CD4-positive, alpha-beta T cell (primary cell): ENCODE data around the gene THTPA. TPM values are rescaled to one million over a fixed set of nuclear protein-coding genes. Genes with fewer than 3 reads are reported as not detected.

Experiments used
- ATAC-seq: fragments of 200-7000 bp; cut with Tn5 transposase; one replicate; pipeline ENCODE4 v1.10.0; 2022; ENCODE audit warnings: mild to moderate bottlenecking; ENCODE audit not compliant: poor library complexity
- CTCF ChIA-PET: fragments of 350-600 bp; sonication (Branson Sonifier 250); formaldehyde crosslinking; loops from one replicate; lab custom pipeline; 2021; ENCODE audit warnings: antibody characterized with exemption, inconsistent platforms; lab: Charles Lee
- POLR2A ChIA-PET: fragments of 350-600 bp; sonication (Branson Sonifier 250); formaldehyde crosslinking; loops from one replicate; lab custom pipeline; 2021; ENCODE audit warnings: antibody characterized with exemption, inconsistent platforms; lab: Charles Lee
- DNase-seq, 14 experiments: peaks; one replicate each; pipeline ENCODE4 v3.0.0-alpha.2; 2013 to 2020; ENCODE audit warnings: mixed read lengths in 2 of 14
- H3K27ac ChIP-seq, 2 donors: one replicate each; pipeline versions ENCODE4 v1.5.1 to v1.7.0; 2013; ENCODE audit warnings: low read length in 2 of 2, low read depth in 1 of 2, mild to moderate bottlenecking in 1 of 2
- H3K27me3 ChIP-seq, 2 experiments: 1 replicate in 1 of 2; 2 replicates in 1 of 2; pipeline versions ENCODE4 v1.6.1 to v1.7.0; 2013; ENCODE audit warnings: low read length in 2 of 2, control low read depth in 1 of 2, mild to moderate bottlenecking in 1 of 2, moderate library complexity in 1 of 2; ENCODE audit not compliant: insufficient read depth in 2 of 2, control insufficient read depth in 1 of 2
- H3K36me3 ChIP-seq: one replicate; pipeline ENCODE4 v1.6.1; 2013; ENCODE audit warnings: low read length, control low read depth; ENCODE audit not compliant: insufficient read depth
- H3K4me1 ChIP-seq: one replicate; pipeline ENCODE4 v1.6.1; 2013; ENCODE audit warnings: low read length, control low read depth; ENCODE audit not compliant: insufficient read depth
- H3K4me3 ChIP-seq: one replicate; pipeline ENCODE4 v1.5.1; 2013; ENCODE audit warnings: mild to moderate bottlenecking, low read length, moderate library complexity
- H3K9me3 ChIP-seq, 2 experiments: 1 replicate in 1 of 2; 2 replicates in 1 of 2; pipeline versions ENCODE4 v1.6.1 to v1.7.0; 2013; ENCODE audit warnings: low read length in 2 of 2, mild to moderate bottlenecking in 2 of 2, control low read depth in 1 of 2, moderate library complexity in 1 of 2; ENCODE audit not compliant: control insufficient read depth in 1 of 2, insufficient read depth in 1 of 2
- H3K27ac Mint-ChIP-seq: one replicate; pipeline ENCODE4 v1.8.0; 2020; ENCODE audit warnings: mixed read lengths
- H3K27me3 Mint-ChIP-seq: one replicate; pipeline ENCODE4 v1.8.0; 2021; ENCODE audit warnings: mixed read lengths
- H3K36me3 Mint-ChIP-seq: one replicate; pipeline ENCODE4 v1.8.0; 2021; ENCODE audit warnings: low read depth, mixed read lengths
- H3K4me1 Mint-ChIP-seq: one replicate; pipeline ENCODE4 v1.8.0; 2021; ENCODE audit warnings: low read depth, mixed read lengths
- H3K4me3 Mint-ChIP-seq: one replicate; pipeline ENCODE4 v1.8.0; 2020; ENCODE audit warnings: mild to moderate bottlenecking, mixed read lengths
- H3K9me3 Mint-ChIP-seq: one replicate; pipeline ENCODE4 v1.8.0; 2020; ENCODE audit warnings: mixed read lengths
- intact Hi-C, 2 experiments: fragments of 100-400 bp; cut with DNase I in 1 of 2; cut with micrococcal nuclease in 1 of 2; formaldehyde crosslinking; loops; one replicate each; pipeline versions ENCODE4 v1.15.1 to v1.9.0; 2023 to 2025; cut with DNase I, micrococcal nuclease
- total RNA-seq, 174 experiments: library from RNA in 2 of 174; stranded (reverse) in 2 of 174; gene quantifications; one replicate each; pipeline ENCODE4 v1.2.3 and lab custom pipeline; 2021 to 2026
- TF ChIP-seq, protein P1 (sequence below): fragments of 200-600 bp; IDR thresholded peaks from one replicate; pipeline ENCODE4 v1.8.0; 2022; ENCODE audit warnings: antibody characterized with exemption, mild to moderate bottlenecking

Gene THTPA
- total RNA-seq, 2 experiments from 2014 or later = 13.0 to 13.4 TPM

DNA sequence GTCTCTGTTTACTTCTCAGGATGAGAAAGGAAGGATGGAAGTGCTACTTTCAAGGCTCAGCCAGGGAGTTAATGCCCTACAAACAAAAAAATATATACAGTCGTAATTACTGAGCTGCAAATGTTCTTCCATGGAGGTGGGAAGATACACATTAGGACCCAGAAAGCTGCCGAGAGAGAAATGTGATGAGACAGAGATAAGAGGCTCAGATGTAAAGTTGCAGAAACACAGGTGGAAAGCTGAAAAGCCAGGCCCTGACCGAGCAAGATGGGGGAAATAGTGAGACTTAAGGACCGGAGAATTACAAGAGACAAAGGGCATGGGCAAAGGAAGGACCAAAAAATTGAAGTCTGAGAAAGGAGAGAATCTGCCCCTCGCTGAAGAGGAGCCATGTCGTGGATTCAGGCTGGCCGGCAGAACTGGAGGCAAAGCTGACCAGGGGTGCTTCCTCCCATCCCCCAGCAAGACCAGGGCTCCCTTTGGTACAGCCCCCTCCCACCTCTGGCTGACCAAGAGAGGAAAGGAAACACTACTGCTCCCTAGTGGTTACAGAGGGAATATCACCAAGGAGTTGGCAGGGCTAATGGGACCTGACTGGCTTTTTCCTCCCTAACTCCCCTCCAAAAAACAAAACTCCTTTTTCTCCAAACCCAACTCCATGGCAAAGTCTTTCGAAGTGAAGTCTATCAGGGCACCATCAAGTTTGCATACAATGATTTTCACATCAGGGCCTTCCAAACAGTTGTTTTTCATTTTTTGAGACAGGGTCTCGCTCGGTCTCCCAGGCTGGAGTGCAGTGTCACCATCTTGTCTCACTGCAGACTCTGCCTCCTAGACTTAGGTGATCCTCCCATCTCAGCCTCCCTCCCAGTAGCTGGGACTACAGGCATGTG, 16.6 kb upstream of the THTPA start:
- Mint-ChIP-seq H3K36me3 (no peaks in the 10 kb centered on the region), H3K27ac (no peak overlapping the region), H3K27me3 (peaks cover 5% of the 10 kb centered on the region), H3K4me1 (no peaks in the 10 kb centered on the region), H3K9me3 (no peaks in the 10 kb centered on the region), H3K4me3 (no peak overlapping the region)
- DNase-seq (peak in 5 of 14 experiments; percentile 10 to 69 (median 55)), ATAC-seq (peak; percentile 78)
- TF ChIP-seq, protein P1, sequence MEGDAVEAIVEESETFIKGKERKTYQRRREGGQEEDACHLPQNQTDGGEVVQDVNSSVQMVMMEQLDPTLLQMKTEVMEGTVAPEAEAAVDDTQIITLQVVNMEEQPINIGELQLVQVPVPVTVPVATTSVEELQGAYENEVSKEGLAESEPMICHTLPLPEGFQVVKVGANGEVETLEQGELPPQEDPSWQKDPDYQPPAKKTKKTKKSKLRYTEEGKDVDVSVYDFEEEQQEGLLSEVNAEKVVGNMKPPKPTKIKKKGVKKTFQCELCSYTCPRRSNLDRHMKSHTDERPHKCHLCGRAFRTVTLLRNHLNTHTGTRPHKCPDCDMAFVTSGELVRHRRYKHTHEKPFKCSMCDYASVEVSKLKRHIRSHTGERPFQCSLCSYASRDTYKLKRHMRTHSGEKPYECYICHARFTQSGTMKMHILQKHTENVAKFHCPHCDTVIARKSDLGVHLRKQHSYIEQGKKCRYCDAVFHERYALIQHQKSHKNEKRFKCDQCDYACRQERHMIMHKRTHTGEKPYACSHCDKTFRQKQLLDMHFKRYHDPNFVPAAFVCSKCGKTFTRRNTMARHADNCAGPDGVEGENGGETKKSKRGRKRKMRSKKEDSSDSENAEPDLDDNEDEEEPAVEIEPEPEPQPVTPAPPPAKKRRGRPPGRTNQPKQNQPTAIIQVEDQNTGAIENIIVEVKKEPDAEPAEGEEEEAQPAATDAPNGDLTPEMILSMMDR = peak; percentile 78
- H3K27ac ChIP-seq = no peak overlapping the region
- intact Hi-C loops = loop anchor here (1.0 to 5.0 kb wide), 3 partner anchors 19 to 212 kb away; no protein-coding TSS in a partner anchor
- CTCF ChIA-PET = interaction anchor here (1.7 kb wide), 1 partner anchor 10 kb away, joined by 4 read pairs; no protein-coding TSS in a partner anchor
- H3K27me3 ChIP-seq = no peaks in the 10 kb centered on the region
- POLR2A ChIA-PET = no interaction called here
- peaks cover 4% of the 10 kb centered on the region for H3K4me1 ChIP-seq
- H3K9me3 ChIP-seq = no peaks in the 10 kb centered on the region
- no peak overlapping the region for H3K4me3 ChIP-seq
- H3K36me3 ChIP-seq = no peaks in the 10 kb centered on the region

DNA sequence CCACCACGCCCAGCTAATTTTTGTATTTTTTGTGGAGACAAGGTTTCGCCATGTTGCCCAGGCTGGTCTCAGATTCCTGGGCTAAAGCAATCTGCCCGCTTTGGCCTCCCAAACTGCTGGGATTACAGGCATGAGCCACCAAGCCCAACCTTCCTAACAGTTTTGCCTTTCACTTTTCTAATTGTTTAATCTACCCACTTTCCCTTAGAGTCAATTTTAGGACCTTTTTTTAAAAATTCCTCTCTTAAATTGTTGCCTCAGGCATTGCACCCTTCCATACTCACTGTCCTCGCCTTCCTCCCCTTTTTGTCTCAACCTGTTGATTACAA, 16.0 kb upstream of the THTPA start:
- H3K4me3 Mint-ChIP-seq = no peak overlapping the region
- H3K4me1 Mint-ChIP-seq = no peaks in the 10 kb centered on the region
- ChIA-PET CTCF (interaction anchor here (1.7 kb wide), 1 partner anchor 9 kb away, joined by 4 read pairs; no protein-coding TSS in a partner anchor), POLR2A (no interaction called here)
- Histone ChIP-seq H3K4me1 (peaks cover 4% of the 10 kb centered on the region), H3K4me3 (no peak overlapping the region), H3K27me3 (no peaks in the 10 kb centered on the region), H3K9me3 (no peaks in the 10 kb centered on the region), H3K27ac (no peak overlapping the region), H3K36me3 (no peaks in the 10 kb centered on the region)
- DNase-seq (no peak), ATAC-seq (no peak)
- intact Hi-C loops = loop anchor here in 1 of 2 experiments (2.0 to 5.0 kb wide), 2 partner anchors 19 to 213 kb away; no protein-coding TSS in a partner anchor
- H3K27me3 Mint-ChIP-seq = peaks cover 5% of the 10 kb centered on the region
- no peaks in the 10 kb centered on the region for H3K36me3 Mint-ChIP-seq
- H3K27ac Mint-ChIP-seq = no peak overlapping the region
- H3K9me3 Mint-ChIP-seq = no peaks in the 10 kb centered on the region
- TF ChIP-seq, protein P1 = no peak

DNA sequence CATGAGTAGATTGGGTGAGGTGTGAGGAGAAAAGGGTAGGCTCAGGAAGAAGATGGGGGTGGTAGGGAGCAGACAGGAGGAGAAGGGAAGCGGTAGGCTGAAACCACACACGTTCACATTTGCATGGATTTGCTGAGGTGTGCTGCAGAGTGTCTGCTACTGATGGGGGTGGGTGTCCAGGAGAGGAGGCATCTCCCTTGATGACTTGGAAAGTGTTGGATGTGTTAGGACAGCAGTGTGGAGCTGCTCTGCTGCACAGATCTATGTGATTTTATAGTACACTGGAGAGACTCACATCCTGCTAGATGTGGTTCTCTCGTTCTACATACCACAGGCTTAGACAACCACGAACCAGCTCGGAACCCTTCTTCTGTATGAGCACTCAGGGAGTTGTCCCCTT, 13.8 kb upstream of the THTPA start:
- Mint-ChIP-seq H3K27ac (no peak overlapping the region), H3K4me3 (no peak overlapping the region), H3K4me1 (no peaks in the 10 kb centered on the region), H3K9me3 (no peaks in the 10 kb centered on the region), H3K27me3 (peaks cover 5% of the 10 kb centered on the region), H3K36me3 (no peaks in the 10 kb centered on the region)
- ChIA-PET CTCF (interaction anchor here (0.7 to 1.4 kb wide), 2 partner anchors 18 to 64 kb away, joined by 3 to 4 read pairs; no protein-coding TSS in a partner anchor), POLR2A (no interaction called here)
- Histone ChIP-seq H3K36me3 (no peaks in the 10 kb centered on the region), H3K4me3 (no peak overlapping the region), H3K4me1 (peaks cover 4% of the 10 kb centered on the region), H3K27ac (no peak overlapping the region), H3K9me3 (no peaks in the 10 kb centered on the region), H3K27me3 (no peaks in the 10 kb centered on the region)
- no peak for DNase-seq
- TF ChIP-seq, protein P1 = no peak
- intact Hi-C loops = loop anchor here in 1 of 2 experiments (5.0 kb wide), 1 partner anchor 215 kb away; no protein-coding TSS in a partner anchor
- no peak for ATAC-seq
